Pons (tissue), 1 donor: ENCODE results near the gene COMT.

ENCODE experiments used
- DNase-seq: peaks from one replicate; pipeline ENCODE4 v3.0.0-alpha.2; 2016; ENCODE audit warnings: low spot score

The COMT gene

GRCh38 chr22:19981961-19982920 is 40.7 kb downstream of the COMT start:
- DNase-seq = no peak

- DNase-seq = no peak
Observed at GRCh38 chr22:19982991-19983578, 41.5 kb downstream of the COMT start.

GRCh38 chr22:19983741-19984140 is 42.2 kb downstream of the COMT start:
- no peak for DNase-seq

- DNase-seq = no peak
Observed at GRCh38 chr22:19984201-19984753, 42.7 kb downstream of the COMT start.

- DNase-seq = no peak
Observed at GRCh38 chr22:19984851-19985811, 43.6 kb downstream of the COMT start.

- DNase-seq = no peak
Observed at GRCh38 chr22:19986011-19986409, 44.4 kb downstream of the COMT start.

GRCh38 chr22:19986410-19987341 is 45.1 kb downstream of the COMT start:
- DNase-seq = no peak

GRCh38 chr22:19987394-19988306 is 46.1 kb downstream of the COMT start:
- DNase-seq = no peak

GRCh38 chr22:19988331-19988808 is 46.8 kb downstream of the COMT start:
- DNase-seq = no peak

GRCh38 chr22:19988965-19989724 is 47.6 kb downstream of the COMT start:
- no peak for DNase-seq

GRCh38 chr22:19989725-19990067 is 48.1 kb downstream of the COMT start:
- no peak for DNase-seq

GRCh38 chr22:19990188-19990587 is 48.6 kb downstream of the COMT start:
- no peak for DNase-seq

GRCh38 chr22:19990609-19991394 is 49.2 kb downstream of the COMT start:
- DNase-seq = no peak

- DNase-seq = no peak
Observed at GRCh38 chr22:19991395-19991644, 49.7 kb downstream of the COMT start.

- no peak for DNase-seq
Observed at GRCh38 chr22:19991645-19992451, 50.3 kb downstream of the COMT start.

GRCh38 chr22:19992481-19992911 is 50.9 kb downstream of the COMT start:
- no peak for DNase-seq

GRCh38 chr22:19992921-19993355 is 51.4 kb downstream of the COMT start:
- DNase-seq = no peak
